GM12891 (cell line): Measurements from ENCODE around the gene CADM4.

Source experiments
- POLR2A ChIP-seq: IDR thresholded peaks from 2 replicates; pipeline ENCODE4 v1.6.1; 2011; ENCODE audit warnings: low read depth, low read length, control low read depth
- POLR2AphosphoS5 ChIP-seq: IDR thresholded peaks from 2 replicates; pipeline ENCODE4 v1.6.1; 2011; ENCODE audit warnings: low read depth, low read length, control low read depth
- SPI1 ChIP-seq: IDR thresholded peaks from 2 replicates; pipeline ENCODE4 v1.6.1; 2011; ENCODE audit warnings: low read depth, low read length, control low read depth

- no peak for TF ChIP-seq POLR2AphosphoS5
- TF ChIP-seq SPI1: no peak
- TF ChIP-seq POLR2A: no peak
Observed at GRCh38 chr19:43643326-43643725, 3.7 kb upstream of the CADM4 start.
